Liver (tissue), 3 donors: Measurements from ENCODE around the gene SLC39A6.

ENCODE experiments used
- ATF3 ChIP-seq: IDR thresholded peaks from 2 replicates; pipeline ENCODE4 v1.6.1; 2016; ENCODE audit warnings: antibody characterized with exemption
- CTCF ChIP-seq: fragments of 150-350 bp; IDR thresholded peaks from 2 replicates; pipeline ENCODE4 v1.5.1; 2017; ENCODE audit warnings: improper control_type of control experiment, low read depth, low read length; ENCODE audit not compliant: missing input control
- EGR1 ChIP-seq, 2 donors: IDR thresholded peaks; 2 replicates each; pipeline ENCODE4 v1.6.1; 2016 to 2018; ENCODE audit warnings: antibody characterized with exemption in 2 of 2, low read depth in 2 of 2
- FOXA1 ChIP-seq: IDR thresholded peaks from 2 replicates; pipeline ENCODE4 v1.6.1; 2016; ENCODE audit warnings: antibody characterized with exemption
- FOXA2 ChIP-seq: IDR thresholded peaks from 2 replicates; pipeline ENCODE4 v1.6.1; 2016; ENCODE audit warnings: antibody characterized with exemption
- HNF4G ChIP-seq: IDR thresholded peaks from 2 replicates; pipeline ENCODE4 v1.6.1; 2016; ENCODE audit warnings: antibody characterized with exemption
- JUND ChIP-seq, 2 donors: IDR thresholded peaks; 2 replicates each; pipeline ENCODE4 v1.6.1; 2016; ENCODE audit warnings: antibody characterized with exemption in 2 of 2
- MAX ChIP-seq: IDR thresholded peaks from 2 replicates; pipeline ENCODE4 v1.6.1; 2016; ENCODE audit warnings: antibody characterized with exemption
- RAD21 ChIP-seq, 2 donors: IDR thresholded peaks; 2 replicates each; pipeline ENCODE4 v1.6.1; 2016; ENCODE audit warnings: antibody characterized with exemption in 2 of 2, mild to moderate bottlenecking in 2 of 2
- REST ChIP-seq: IDR thresholded peaks from 2 replicates; pipeline ENCODE4 v1.6.1; 2016; ENCODE audit warnings: antibody characterized with exemption, mild to moderate bottlenecking
- SP1 ChIP-seq: IDR thresholded peaks from 2 replicates; pipeline ENCODE4 v1.6.1; 2018; ENCODE audit warnings: antibody characterized with exemption, mild to moderate bottlenecking
- TAF1 ChIP-seq: conservative IDR thresholded peaks from 2 replicates; pipeline ENCODE4 v1.6.1; 2016; ENCODE audit warnings: antibody characterized with exemption, mild to moderate bottlenecking
- YY1 ChIP-seq: IDR thresholded peaks from 2 replicates; pipeline ENCODE4 v1.6.1; 2016; ENCODE audit warnings: antibody characterized with exemption, mild to moderate bottlenecking
- ZBTB33 ChIP-seq: IDR thresholded peaks from 2 replicates; pipeline ENCODE4 v1.6.1; 2016; ENCODE audit warnings: antibody characterized with exemption
- donor health status: healthy.
- donor health status: healthy.

- TF ChIP-seq SP1 (no peak), CTCF (no peak), ZBTB33 (no peak), MAX (no peak), TAF1 (no peak), YY1 (peak; percentile 25), EGR1 (IDR thresholded peaks at IDR 0.05; ENCODE audit: low read depth in 2 of 2) (no peak), HNF4G (no peak), JUND (IDR thresholded peaks at IDR 0.05) (no peak), REST (no peak), ATF3 (no peak), FOXA1 (no peak), FOXA2 (no peak), RAD21 (IDR thresholded peaks at IDR 0.05) (no peak)
Observed at GRCh38 chr18:36153771-36154170, 24.6 kb upstream of the SLC39A6 start.
